Ovary (tissue), 3 donors: Measurements from ENCODE around the gene KRT39.

Experiments
- EP300 ChIP-seq: sonication (generic); formaldehyde crosslinking; IDR thresholded peaks from one replicate; pipeline ENCODE4 v1.6.1; 2017; ENCODE audit warnings: antibody characterized with exemption
- TF ChIP-seq, protein P1 (sequence below), 3 donors: fragments of 450-650 bp in 2 of 3; fragments of 200-600 bp in 1 of 3; IDR thresholded peaks; one replicate each; pipeline versions ENCODE4 v1.5.1 to v1.8.0; 2016 to 2022; ENCODE audit warnings: antibody characterized with exemption in 3 of 3, mild to moderate bottlenecking in 1 of 3
- donor health status: DM: no; HTN: no; CAD: no.

- TF ChIP-seq, protein P1, sequence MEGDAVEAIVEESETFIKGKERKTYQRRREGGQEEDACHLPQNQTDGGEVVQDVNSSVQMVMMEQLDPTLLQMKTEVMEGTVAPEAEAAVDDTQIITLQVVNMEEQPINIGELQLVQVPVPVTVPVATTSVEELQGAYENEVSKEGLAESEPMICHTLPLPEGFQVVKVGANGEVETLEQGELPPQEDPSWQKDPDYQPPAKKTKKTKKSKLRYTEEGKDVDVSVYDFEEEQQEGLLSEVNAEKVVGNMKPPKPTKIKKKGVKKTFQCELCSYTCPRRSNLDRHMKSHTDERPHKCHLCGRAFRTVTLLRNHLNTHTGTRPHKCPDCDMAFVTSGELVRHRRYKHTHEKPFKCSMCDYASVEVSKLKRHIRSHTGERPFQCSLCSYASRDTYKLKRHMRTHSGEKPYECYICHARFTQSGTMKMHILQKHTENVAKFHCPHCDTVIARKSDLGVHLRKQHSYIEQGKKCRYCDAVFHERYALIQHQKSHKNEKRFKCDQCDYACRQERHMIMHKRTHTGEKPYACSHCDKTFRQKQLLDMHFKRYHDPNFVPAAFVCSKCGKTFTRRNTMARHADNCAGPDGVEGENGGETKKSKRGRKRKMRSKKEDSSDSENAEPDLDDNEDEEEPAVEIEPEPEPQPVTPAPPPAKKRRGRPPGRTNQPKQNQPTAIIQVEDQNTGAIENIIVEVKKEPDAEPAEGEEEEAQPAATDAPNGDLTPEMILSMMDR (IDR thresholded peaks at IDR 0.05) = no peak
- TF ChIP-seq EP300 = no peak
These were observed 52.5 kb downstream of the KRT39 start for GRCh38 chr17:40914075-40914855.
